Kidney (tissue), 14 donors: Measurements from ENCODE around the gene CRADD. TPM values are rescaled to one million over a fixed set of nuclear protein-coding genes. Genes with fewer than 3 reads are reported as not detected.

Experiments
- DNase-seq, 5 donors: peaks; one replicate each; pipeline ENCODE4 v3.0.0-alpha.2; 2013 to 2020
- FAIRE-seq: peaks from 2 replicates; lab custom pipeline; 2012; peaks lifted over from hg19 to GRCh38; lab: Jason Lieb, UNC
- H3K27ac ChIP-seq, 2 donors: one replicate each; pipeline ENCODE4 v1.7.0; 2013; ENCODE audit warnings: low read depth in 2 of 2, low read length in 2 of 2, inconsistent platforms in 1 of 2
- H3K27me3 ChIP-seq: one replicate; pipeline ENCODE4 v1.7.1; 2013; ENCODE audit warnings: low read length, inconsistent platforms; ENCODE audit not compliant: control insufficient read depth, insufficient read depth
- H3K36me3 ChIP-seq, 3 donors: one replicate each; pipeline versions ENCODE4 v1.7.0 to v1.7.1; 2013; ENCODE audit warnings: low read length in 3 of 3, control low read depth in 1 of 3, inconsistent platforms in 1 of 3; ENCODE audit not compliant: insufficient read depth in 3 of 3, control insufficient read depth in 2 of 3
- H3K4me1 ChIP-seq, 3 donors: one replicate each; pipeline versions ENCODE4 v1.7.0 to v1.7.1; 2013; ENCODE audit warnings: low read length in 3 of 3, inconsistent platforms in 1 of 3, low read depth in 1 of 3; ENCODE audit not compliant: control insufficient read depth in 2 of 3, insufficient read depth in 2 of 3
- H3K4me3 ChIP-seq, 3 donors: one replicate each; pipeline versions ENCODE4 v1.7.0 to v1.8.1; 2013; ENCODE audit warnings: low read length in 3 of 3, control low read depth in 1 of 3, inconsistent platforms in 1 of 3
- H3K9ac ChIP-seq, 3 donors: one replicate each; pipeline versions ENCODE4 v1.7.0 to v1.7.1; 2013; ENCODE audit warnings: low read length in 3 of 3, control low read depth in 1 of 3, inconsistent platforms in 1 of 3
- H3K9me3 ChIP-seq, 3 donors: one replicate each; pipeline versions ENCODE4 v1.7.0 to v1.7.1; 2013; ENCODE audit warnings: low read length in 3 of 3, control low read depth in 1 of 3, inconsistent platforms in 1 of 3; ENCODE audit not compliant: control insufficient read depth in 2 of 3, insufficient read depth in 1 of 3
- CTCF ChIP-seq: IDR thresholded peaks from 3 replicates; pipeline ENCODE4 v1.5.1; 2012; ENCODE audit warnings: mild to moderate bottlenecking, moderate library complexity, borderline replicate concordance; ENCODE audit not compliant: insufficient read depth; ENCODE audit errors: extremely low read depth
- intact Hi-C: fragments of 100-400 bp; cut with DNase I; formaldehyde crosslinking; loops from one replicate; pipeline ENCODE4 v1.11.1; 2022
- polyA plus RNA-seq: library from polyadenylated mRNA; stranded (reverse); fragments of 350-450 nt; fragmentation: Illumina TruSeq; extraction: RNeasy Lipid Tissue Mini Kit (QIAGEN cat#74804); gene quantifications from one replicate; pipeline ENCODE4 v1.2.3, GENCODE V29; 2014; ENCODE audit warnings: low read depth, low replicate concordance; ENCODE audit not compliant: insufficient read depth
- total RNA-seq: library from RNA; stranded (reverse); fragmentation: NEBNext Ultra II Directional; extraction: Animal tissue kit (Norgen Biotek cat#: 25700); gene quantifications from one replicate; pipeline ENCODE4 v1.2.1, GENCODE V29; 2021
- donor health status: control.
- donor health status: control.
- donor health status: control.
- donor health status: control.
- donor health status: control.
- donor health status: DM: yes; HTN: yes; CAD: no.
- donor health status: Normal renal cell carcinoma (clear cell type).

The CRADD gene
- total and polyA plus RNA-seq, 2 donors from 2014 or later: 19.1 to 28.8 TPM

DNA sequence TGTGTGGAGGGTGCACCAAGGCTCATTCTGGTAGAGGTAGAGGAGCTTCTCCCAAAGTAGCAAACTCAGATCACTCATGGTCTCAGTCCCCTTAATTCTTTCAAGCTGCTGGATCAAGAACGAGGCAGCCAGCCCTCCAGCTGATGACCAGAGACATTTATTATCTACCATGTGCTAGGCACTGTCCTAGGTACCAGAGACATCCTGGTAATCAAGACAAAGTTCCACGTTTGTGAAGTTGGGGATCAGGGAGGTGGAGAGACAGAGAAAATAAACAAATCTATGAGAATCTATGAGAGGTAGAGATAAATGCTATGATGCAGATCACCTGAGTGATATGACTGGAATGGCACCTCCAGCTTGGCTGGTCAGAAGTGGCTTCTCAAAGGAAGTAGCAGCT, 130.2 kb downstream of the CRADD start:
- Histone ChIP-seq H3K27me3 (no peaks in the 10 kb centered on the region), H3K27ac (no peak overlapping the region), H3K4me3 (no peak overlapping the region), H3K4me1 (peaks cover 0 to 28% (median 22%) of the 10 kb centered on the region in 3 donors), H3K9me3 (no peaks in the 10 kb centered on the region), H3K9ac (no peak overlapping the region), H3K36me3 (no peaks in the 10 kb centered on the region)
- FAIRE-seq (no peak), DNase-seq (no peak)
- intact Hi-C loops: no loop called here
- TF ChIP-seq CTCF: no peak

- H3K4me3 ChIP-seq: no peak overlapping the region
- H3K27ac ChIP-seq: no peak overlapping the region
- no peaks in the 10 kb centered on the region for H3K27me3 ChIP-seq
- DNase-seq (no peak), FAIRE-seq (no peak)
- intact Hi-C loops: no loop called here
- no peak overlapping the region for H3K9ac ChIP-seq
- no peak for TF ChIP-seq CTCF
- H3K36me3 ChIP-seq: no peaks in the 10 kb centered on the region
- H3K4me1 ChIP-seq: peaks cover 0 to 29% (median 17%) of the 10 kb centered on the region in 3 donors
- H3K9me3 ChIP-seq: no peaks in the 10 kb centered on the region
Observed at GRCh38 chr12:93808169-93808899, 131.2 kb downstream of the CRADD start.

- peaks cover 0 to 42% (median 19%) of the 10 kb centered on the region in 3 donors for H3K4me1 ChIP-seq
- TF ChIP-seq CTCF: no peak
- H3K27ac ChIP-seq: peak overlapping the region; percentile 20 to 90
- H3K9me3 ChIP-seq: no peaks in the 10 kb centered on the region
- no peak overlapping the region for H3K9ac ChIP-seq
- FAIRE-seq: no peak
- H3K27me3 ChIP-seq: no peaks in the 10 kb centered on the region
- H3K4me3 ChIP-seq: no peak overlapping the region
- H3K36me3 ChIP-seq: no peaks in the 10 kb centered on the region
- DNase-seq: no peak
- intact Hi-C loops: no loop called here
Observed at GRCh38 chr12:93812626-93813025, 135.5 kb downstream of the CRADD start.
